GM23338 (cell line): Measurements from ENCODE around the gene CNTNAP2. TPM values are rescaled to one million over a fixed set of nuclear protein-coding genes. Genes with fewer than 3 reads are reported as not detected.

Experiments
- ATAC-seq: fragments of 200-7000 bp; cut with Tn5 transposase; 3 replicates; pipeline ENCODE4 v1.9.1; 2020
- DNase-seq: peaks from one replicate; pipeline ENCODE4 v3.0.0-alpha.2; 2015; ENCODE audit warnings: low spot score
- H2AFZ ChIP-seq: fragments of 200-600 bp; sonication (generic); 2 replicates; pipeline ENCODE4 v1.8.0; 2016; ENCODE audit warnings: antibody characterized with exemption, mild to moderate bottlenecking, moderate library complexity
- H3F3A ChIP-seq: fragments of 200-600 bp; sonication (generic); replicated peaks from 2 replicates; pipeline ENCODE4 v1.8.0; 2017; ENCODE audit warnings: antibody characterized with exemption, mixed run types, low read depth
- H3K27ac ChIP-seq: fragments of 200-600 bp; sonication (generic); 2 replicates; pipeline ENCODE4 v1.6.1; 2016; ENCODE audit warnings: low read depth
- H3K27me3 ChIP-seq: fragments of 200-600 bp; sonication (generic); 2 replicates; pipeline ENCODE4 v1.8.0; 2016; ENCODE audit warnings: mild to moderate bottlenecking, mixed run types, moderate library complexity; ENCODE audit not compliant: insufficient read depth
- H3K36me3 ChIP-seq: fragments of 200-600 bp; sonication (generic); 2 replicates; pipeline ENCODE4 v1.8.0; 2016; ENCODE audit warnings: mild to moderate bottlenecking; ENCODE audit not compliant: insufficient read depth
- H3K4me1 ChIP-seq: fragments of 200-600 bp; sonication (generic); 2 replicates; pipeline ENCODE4 v1.8.0; 2016; ENCODE audit warnings: mild to moderate bottlenecking, moderate library complexity; ENCODE audit not compliant: insufficient read depth
- H3K4me2 ChIP-seq: fragments of 200-600 bp; sonication (generic); 2 replicates; pipeline ENCODE4 v1.7.1; 2017; ENCODE audit warnings: mixed run types
- H3K4me3 ChIP-seq: fragments of 200-600 bp; sonication (generic); 2 replicates; pipeline ENCODE4 v1.6.1; 2016; ENCODE audit warnings: mixed run types
- H3K79me2 ChIP-seq: fragments of 200-600 bp; sonication (generic); replicated peaks from 2 replicates; pipeline ENCODE4 v1.8.0; 2017; ENCODE audit warnings: mild to moderate bottlenecking; ENCODE audit not compliant: insufficient read depth
- H3K9me2 ChIP-seq: fragments of 200-600 bp; sonication (generic); 2 replicates; pipeline ENCODE4 v1.8.0; 2017; ENCODE audit not compliant: insufficient read depth
- H4K20me1 ChIP-seq: fragments of 200-600 bp; sonication (generic); replicated peaks from 2 replicates; pipeline ENCODE4 v1.8.0; 2017; ENCODE audit warnings: mild to moderate bottlenecking; ENCODE audit not compliant: insufficient read depth
- H3K27ac Mint-ChIP-seq: 2 replicates; pipeline ENCODE4 v1.8.0; 2020; ENCODE audit warnings: inconsistent platforms, mild to moderate bottlenecking, moderate library complexity, mixed read lengths
- H3K27me3 Mint-ChIP-seq: 3 replicates; pipeline ENCODE4 v1.8.0; 2022; ENCODE audit warnings: low read depth, mild to moderate bottlenecking, moderate library complexity, mixed read lengths, inconsistent platforms; ENCODE audit not compliant: insufficient read depth, poor library complexity
- H3K36me3 Mint-ChIP-seq: 3 replicates; pipeline ENCODE4 v1.8.0; 2021; ENCODE audit warnings: low read depth, mild to moderate bottlenecking, inconsistent platforms, moderate library complexity, mixed read lengths
- H3K4me1 Mint-ChIP-seq: 3 replicates; pipeline ENCODE4 v1.8.0; 2020; ENCODE audit warnings: mild to moderate bottlenecking, inconsistent platforms, mixed read lengths
- H3K4me3 Mint-ChIP-seq: 3 replicates; pipeline ENCODE4 v1.8.0; 2021; ENCODE audit warnings: moderate library complexity, mild to moderate bottlenecking, inconsistent platforms, mixed read lengths
- H3K9me3 Mint-ChIP-seq: 3 replicates; pipeline ENCODE4 v1.8.0; 2020; ENCODE audit warnings: moderate library complexity, mild to moderate bottlenecking, inconsistent platforms, mixed read lengths
- EZH2 ChIP-seq: fragments of 200-600 bp; sonication (generic); IDR thresholded peaks from one replicate; pipeline ENCODE4 v1.8.0; 2017; ENCODE audit warnings: antibody characterized with exemption, mild to moderate bottlenecking, low read depth; ENCODE audit not compliant: unreplicated experiment
- EZH2phosphoT487 ChIP-seq: fragments of 200-600 bp; sonication (generic); IDR thresholded peaks from one replicate; pipeline ENCODE4 v1.8.1; 2018; ENCODE audit warnings: antibody characterized with exemption; ENCODE audit not compliant: unreplicated experiment
- JUNB ChIP-seq: IDR thresholded peaks from one replicate; pipeline ENCODE4 v1.6.1; 2016; ENCODE audit warnings: antibody characterized with exemption; ENCODE audit not compliant: unreplicated experiment
- STAT1 ChIP-seq: IDR thresholded peaks from one replicate; pipeline ENCODE4 v1.6.1; 2016; ENCODE audit warnings: antibody characterized with exemption; ENCODE audit not compliant: unreplicated experiment
- ZNF331 ChIP-seq: fragments of 250-450 bp; sonication (Bioruptor Pico); IDR thresholded peaks from 2 replicates; pipeline ENCODE4 v1.5.0; 2020; ENCODE audit warnings: low read depth, mild to moderate bottlenecking, moderate library complexity
- polyA plus RNA-seq: library from polyadenylated mRNA; unstranded; fragments of >200 nt; fragmentation: Nextera tagmentation; extraction: Ambion mirVana; gene quantifications from 2 replicates; pipeline ENCODE4 v1.2.1, GENCODE V29; 2016
- total RNA-seq: library from RNA; depleted of rRNA; stranded (reverse); fragments of >200 nt; shearing (Covaris generic); gene quantifications from 2 replicates; pipeline ENCODE4 v1.2.3, GENCODE V29; 2014
- TF ChIP-seq, protein P1 (sequence below): IDR thresholded peaks from 2 replicates; pipeline ENCODE4 v1.6.1; 2016; ENCODE audit warnings: antibody characterized with exemption
- TF ChIP-seq, protein P2 (sequence below): IDR thresholded peaks from one replicate; pipeline ENCODE4 v1.6.1; 2018; ENCODE audit warnings: antibody characterized with exemption; ENCODE audit not compliant: unreplicated experiment
- TF ChIP-seq, protein P3 (sequence below): fragments of 250-450 bp; sonication (Bioruptor Pico); IDR thresholded peaks from 2 replicates; pipeline ENCODE4 v1.5.0; 2020; ENCODE audit warnings: mild to moderate bottlenecking, moderate library complexity

Gene CNTNAP2
- total and polyA plus RNA-seq, 2 experiments from 2014 or later = 38.2 to 61.3 TPM

DNA sequence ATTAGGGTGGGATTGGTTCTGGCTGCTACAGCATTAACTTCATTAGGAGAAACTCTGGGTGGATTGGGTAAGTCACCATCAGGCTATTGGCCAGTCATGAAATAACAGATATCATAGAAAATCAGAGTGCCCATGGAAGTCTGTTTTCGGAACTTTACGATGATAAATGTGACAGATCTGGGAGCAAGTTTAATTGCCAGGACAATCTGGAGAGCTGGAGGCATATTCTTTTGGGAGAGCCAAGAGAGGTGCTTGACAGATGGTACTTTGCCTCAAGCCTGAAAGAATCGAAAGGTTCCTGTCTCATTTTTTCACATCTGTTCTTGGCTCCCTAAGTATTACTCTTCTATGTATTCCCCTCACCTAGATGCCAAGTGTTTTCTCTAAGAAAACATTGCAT is 369.9 kb downstream of the CNTNAP2 start:
- Histone ChIP-seq H3K79me2 (no peaks in the 10 kb centered on the region), H3K27ac (no peak overlapping the region), H3K36me3 (no peaks in the 10 kb centered on the region), H3K4me3 (no peak overlapping the region), H4K20me1 (no peaks in the 10 kb centered on the region), H3F3A (no peaks in the 10 kb centered on the region), H3K4me1 (no peaks in the 10 kb centered on the region), H3K9me2 (no peaks in the 10 kb centered on the region), H3K4me2 (no peak overlapping the region), H2AFZ (no peak overlapping the region), H3K27me3 (no peaks in the 10 kb centered on the region)
- no peak overlapping the region for H3K4me3 Mint-ChIP-seq
- no peaks in the 10 kb centered on the region; the same call in 2 of the 3 replicates for H3K4me1 Mint-ChIP-seq
- ATAC-seq = no peak
- peaks cover 36% of the 10 kb centered on the region for H3K9me3 Mint-ChIP-seq
- TF ChIP-seq, protein P1, sequence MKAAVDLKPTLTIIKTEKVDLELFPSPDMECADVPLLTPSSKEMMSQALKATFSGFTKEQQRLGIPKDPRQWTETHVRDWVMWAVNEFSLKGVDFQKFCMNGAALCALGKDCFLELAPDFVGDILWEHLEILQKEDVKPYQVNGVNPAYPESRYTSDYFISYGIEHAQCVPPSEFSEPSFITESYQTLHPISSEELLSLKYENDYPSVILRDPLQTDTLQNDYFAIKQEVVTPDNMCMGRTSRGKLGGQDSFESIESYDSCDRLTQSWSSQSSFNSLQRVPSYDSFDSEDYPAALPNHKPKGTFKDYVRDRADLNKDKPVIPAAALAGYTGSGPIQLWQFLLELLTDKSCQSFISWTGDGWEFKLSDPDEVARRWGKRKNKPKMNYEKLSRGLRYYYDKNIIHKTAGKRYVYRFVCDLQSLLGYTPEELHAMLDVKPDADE = no peak
- TF ChIP-seq EZH2 (no peak), EZH2phosphoT487 (no peak), JUNB (no peak), ZNF331 (CRISPR knock-in tag) (no peak), STAT1 (no peak)
- TF ChIP-seq, protein P2, sequence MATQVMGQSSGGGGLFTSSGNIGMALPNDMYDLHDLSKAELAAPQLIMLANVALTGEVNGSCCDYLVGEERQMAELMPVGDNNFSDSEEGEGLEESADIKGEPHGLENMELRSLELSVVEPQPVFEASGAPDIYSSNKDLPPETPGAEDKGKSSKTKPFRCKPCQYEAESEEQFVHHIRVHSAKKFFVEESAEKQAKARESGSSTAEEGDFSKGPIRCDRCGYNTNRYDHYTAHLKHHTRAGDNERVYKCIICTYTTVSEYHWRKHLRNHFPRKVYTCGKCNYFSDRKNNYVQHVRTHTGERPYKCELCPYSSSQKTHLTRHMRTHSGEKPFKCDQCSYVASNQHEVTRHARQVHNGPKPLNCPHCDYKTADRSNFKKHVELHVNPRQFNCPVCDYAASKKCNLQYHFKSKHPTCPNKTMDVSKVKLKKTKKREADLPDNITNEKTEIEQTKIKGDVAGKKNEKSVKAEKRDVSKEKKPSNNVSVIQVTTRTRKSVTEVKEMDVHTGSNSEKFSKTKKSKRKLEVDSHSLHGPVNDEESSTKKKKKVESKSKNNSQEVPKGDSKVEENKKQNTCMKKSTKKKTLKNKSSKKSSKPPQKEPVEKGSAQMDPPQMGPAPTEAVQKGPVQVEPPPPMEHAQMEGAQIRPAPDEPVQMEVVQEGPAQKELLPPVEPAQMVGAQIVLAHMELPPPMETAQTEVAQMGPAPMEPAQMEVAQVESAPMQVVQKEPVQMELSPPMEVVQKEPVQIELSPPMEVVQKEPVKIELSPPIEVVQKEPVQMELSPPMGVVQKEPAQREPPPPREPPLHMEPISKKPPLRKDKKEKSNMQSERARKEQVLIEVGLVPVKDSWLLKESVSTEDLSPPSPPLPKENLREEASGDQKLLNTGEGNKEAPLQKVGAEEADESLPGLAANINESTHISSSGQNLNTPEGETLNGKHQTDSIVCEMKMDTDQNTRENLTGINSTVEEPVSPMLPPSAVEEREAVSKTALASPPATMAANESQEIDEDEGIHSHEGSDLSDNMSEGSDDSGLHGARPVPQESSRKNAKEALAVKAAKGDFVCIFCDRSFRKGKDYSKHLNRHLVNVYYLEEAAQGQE = no peak
- TF ChIP-seq, protein P3, sequence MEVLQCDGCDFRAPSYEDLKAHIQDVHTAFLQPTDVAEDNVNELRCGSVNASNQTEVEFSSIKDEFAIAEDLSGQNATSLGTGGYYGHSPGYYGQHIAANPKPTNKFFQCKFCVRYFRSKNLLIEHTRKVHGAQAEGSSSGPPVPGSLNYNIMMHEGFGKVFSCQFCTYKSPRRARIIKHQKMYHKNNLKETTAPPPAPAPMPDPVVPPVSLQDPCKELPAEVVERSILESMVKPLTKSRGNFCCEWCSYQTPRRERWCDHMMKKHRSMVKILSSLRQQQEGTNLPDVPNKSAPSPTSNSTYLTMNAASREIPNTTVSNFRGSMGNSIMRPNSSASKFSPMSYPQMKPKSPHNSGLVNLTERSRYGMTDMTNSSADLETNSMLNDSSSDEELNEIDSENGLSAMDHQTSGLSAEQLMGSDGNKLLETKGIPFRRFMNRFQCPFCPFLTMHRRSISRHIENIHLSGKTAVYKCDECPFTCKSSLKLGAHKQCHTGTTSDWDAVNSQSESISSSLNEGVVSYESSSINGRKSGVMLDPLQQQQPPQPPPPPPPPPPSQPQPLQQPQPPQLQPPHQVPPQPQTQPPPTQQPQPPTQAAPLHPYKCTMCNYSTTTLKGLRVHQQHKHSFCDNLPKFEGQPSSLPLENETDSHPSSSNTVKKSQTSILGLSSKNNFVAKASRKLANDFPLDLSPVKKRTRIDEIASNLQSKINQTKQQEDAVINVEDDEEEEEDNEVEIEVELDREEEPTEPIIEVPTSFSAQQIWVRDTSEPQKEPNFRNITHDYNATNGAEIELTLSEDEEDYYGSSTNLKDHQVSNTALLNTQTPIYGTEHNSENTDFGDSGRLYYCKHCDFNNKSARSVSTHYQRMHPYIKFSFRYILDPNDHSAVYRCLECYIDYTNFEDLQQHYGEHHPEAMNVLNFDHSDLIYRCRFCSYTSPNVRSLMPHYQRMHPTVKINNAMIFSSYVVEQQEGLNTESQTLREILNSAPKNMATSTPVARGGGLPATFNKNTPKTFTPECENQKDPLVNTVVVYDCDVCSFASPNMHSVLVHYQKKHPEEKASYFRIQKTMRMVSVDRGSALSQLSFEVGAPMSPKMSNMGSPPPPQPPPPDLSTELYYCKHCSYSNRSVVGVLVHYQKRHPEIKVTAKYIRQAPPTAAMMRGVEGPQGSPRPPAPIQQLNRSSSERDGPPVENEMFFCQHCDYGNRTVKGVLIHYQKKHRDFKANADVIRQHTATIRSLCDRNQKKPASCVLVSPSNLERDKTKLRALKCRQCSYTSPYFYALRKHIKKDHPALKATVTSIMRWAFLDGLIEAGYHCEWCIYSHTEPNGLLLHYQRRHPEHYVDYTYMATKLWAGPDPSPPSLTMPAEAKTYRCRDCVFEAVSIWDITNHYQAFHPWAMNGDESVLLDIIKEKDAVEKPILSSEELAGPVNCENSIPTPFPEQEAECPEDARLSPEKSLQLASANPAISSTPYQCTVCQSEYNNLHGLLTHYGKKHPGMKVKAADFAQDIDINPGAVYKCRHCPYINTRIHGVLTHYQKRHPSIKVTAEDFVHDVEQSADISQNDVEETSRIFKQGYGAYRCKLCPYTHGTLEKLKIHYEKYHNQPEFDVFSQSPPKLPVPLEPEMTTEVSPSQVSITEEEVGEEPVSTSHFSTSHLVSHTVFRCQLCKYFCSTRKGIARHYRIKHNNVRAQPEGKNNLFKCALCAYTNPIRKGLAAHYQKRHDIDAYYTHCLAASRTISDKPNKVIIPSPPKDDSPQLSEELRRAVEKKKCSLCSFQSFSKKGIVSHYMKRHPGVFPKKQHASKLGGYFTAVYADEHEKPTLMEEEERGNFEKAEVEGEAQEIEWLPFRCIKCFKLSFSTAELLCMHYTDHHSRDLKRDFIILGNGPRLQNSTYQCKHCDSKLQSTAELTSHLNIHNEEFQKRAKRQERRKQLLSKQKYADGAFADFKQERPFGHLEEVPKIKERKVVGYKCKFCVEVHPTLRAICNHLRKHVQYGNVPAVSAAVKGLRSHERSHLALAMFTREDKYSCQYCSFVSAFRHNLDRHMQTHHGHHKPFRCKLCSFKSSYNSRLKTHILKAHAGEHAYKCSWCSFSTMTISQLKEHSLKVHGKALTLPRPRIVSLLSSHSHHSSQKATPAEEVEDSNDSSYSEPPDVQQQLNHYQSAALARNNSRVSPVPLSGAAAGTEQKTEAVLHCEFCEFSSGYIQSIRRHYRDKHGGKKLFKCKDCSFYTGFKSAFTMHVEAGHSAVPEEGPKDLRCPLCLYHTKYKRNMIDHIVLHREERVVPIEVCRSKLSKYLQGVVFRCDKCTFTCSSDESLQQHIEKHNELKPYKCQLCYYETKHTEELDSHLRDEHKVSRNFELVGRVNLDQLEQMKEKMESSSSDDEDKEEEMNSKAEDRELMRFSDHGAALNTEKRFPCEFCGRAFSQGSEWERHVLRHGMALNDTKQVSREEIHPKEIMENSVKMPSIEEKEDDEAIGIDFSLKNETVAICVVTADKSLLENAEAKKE (CRISPR knock-in tag) = no peak
- DNase-seq = no peak
- no peak overlapping the region for H3K27ac Mint-ChIP-seq
- peaks cover 11% of the 10 kb centered on the region for H3K36me3 Mint-ChIP-seq
- peaks cover 6% of the 10 kb centered on the region for H3K27me3 Mint-ChIP-seq
